ENCODE results near the gene MRPS27.
A peak's percentile ranks its signal among the peaks of the same experiment; 100 is the strongest.

The MRPS27 gene

DNA sequence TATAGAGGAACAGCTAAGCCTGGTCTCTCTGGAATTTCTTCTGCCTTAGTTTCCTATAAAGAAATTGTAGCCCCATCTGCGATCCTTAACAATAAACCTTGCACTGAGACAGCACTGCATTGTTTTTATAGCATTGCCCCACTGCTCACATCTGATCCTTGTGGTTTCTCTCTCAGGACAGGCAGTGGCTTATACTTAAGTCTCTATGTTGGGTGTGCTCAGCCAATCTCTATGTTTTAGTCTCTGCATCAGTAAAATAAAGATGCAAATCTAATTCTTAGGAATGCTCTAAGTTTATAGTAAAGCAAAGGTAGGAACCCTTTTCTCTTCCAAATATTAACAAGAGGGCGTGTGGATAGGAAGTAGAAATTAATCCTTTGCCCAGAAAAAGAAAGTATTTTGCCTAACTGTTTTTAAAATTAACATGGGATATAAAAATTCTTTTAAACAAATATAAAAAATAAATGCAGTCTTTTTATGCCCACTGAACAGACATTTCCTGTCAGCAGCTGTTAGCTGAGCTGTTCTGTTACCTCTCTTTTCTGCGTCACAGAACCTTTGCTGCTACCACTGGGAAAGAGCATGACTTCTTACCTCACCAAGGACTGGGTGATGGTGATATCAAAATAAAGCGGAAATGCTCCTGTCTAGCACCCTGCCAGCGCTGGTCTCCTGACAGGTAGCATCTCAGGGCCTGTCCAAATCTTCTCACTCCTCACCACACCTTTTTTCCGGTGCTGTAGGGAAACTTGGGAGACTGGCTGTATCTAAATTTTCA lies 29.5 kb downstream of the MRPS27 start:
- DNase-seq (ENCODE audit: low read depth in 2 of 2) = no peak

DNA sequence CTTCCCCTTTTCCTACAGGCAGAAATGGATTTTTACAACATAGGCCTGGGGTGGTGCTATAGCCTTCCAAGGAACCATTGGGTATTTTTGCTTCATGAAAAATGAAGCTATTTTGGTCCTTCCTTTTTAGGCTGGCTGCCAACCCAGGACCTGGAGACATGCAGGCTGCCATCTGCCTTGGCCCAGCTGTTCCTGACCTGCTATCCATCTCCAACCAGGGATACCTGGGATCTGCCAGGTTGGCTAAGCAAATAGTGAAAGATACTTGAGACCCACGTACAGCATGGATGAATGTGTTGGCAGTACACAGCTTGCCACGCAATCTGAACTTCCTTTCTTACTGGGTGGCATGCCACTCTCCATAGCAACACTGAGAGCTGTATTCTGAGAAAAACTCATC lies 31.1 kb downstream of the MRPS27 start:
- no peak for DNase-seq (ENCODE audit: low read depth in 2 of 2)

DNA sequence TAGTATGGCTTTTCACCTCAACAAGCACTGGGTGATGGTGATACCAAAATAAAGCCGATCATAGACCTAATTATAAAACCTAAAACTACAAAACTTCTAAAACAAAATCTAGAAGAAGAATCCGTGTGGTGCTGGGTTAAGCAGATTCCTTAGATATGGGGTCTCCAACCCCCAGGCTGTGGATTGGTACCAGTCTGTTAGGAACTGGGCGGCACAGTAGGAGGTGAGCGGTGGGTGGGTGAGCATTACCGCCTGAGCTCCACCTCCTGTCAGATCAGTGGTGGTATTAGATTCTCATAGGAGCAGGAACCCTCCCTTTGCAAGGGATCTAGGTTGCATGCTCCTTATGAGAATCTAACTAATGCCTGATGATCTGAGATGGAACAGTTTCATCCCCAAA lies 33.2 kb downstream of the MRPS27 start:
- no peak for DNase-seq (ENCODE audit: low read depth in 2 of 2)

DNA sequence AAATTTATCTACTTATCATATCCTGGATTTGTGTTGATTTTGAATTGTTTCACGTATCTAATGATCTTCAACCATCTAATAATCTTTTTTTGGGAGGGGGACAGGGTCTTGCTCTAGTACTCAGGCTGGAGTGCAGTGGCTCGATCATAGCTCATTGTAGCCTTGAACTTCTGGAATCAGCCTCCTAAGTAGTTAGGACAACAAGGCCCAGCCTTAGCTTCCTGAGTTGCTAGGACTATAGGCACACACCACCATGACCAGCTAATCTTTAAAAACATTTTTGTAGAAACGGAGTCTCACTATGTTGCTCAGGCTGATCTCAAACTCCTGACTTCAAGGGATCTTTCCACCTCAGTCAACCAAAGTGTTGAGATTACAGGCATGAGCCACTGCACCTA lies 34.6 kb downstream of the MRPS27 start:
- DNase-seq (ENCODE audit: low read depth in 2 of 2) = no peak

- DNase-seq (ENCODE audit: low read depth in 2 of 2) = no peak
Observed at GRCh38 chr5:72284559-72285423, 35.2 kb downstream of the MRPS27 start.

GRCh38 chr5:72283358-72283757 lies 36.7 kb downstream of the MRPS27 start:
- no peak for DNase-seq (ENCODE audit: low read depth in 2 of 2)

DNA sequence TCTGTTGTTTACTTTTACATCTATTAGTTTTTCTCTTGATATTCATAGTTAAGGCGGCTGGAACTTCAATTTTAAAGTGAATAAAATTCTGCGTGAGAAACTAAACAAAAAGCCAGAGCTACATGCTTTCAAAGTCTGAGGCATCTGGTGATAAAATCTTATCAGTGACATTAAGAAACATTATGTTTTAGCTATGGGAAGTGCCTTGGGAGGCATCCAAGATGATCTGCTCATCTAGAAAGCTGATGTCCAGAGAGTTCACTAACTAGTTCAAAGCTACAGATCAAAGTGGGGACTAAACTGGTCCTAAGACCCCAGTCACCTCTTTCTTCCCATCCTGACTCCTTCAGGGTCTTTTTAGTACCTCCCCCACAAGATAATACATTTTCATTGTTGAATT lies 37.2 kb downstream of the MRPS27 start:
- peak in 1 of 2 experiments; percentile 8 for DNase-seq (ENCODE audit: low read depth in 2 of 2)

DNA sequence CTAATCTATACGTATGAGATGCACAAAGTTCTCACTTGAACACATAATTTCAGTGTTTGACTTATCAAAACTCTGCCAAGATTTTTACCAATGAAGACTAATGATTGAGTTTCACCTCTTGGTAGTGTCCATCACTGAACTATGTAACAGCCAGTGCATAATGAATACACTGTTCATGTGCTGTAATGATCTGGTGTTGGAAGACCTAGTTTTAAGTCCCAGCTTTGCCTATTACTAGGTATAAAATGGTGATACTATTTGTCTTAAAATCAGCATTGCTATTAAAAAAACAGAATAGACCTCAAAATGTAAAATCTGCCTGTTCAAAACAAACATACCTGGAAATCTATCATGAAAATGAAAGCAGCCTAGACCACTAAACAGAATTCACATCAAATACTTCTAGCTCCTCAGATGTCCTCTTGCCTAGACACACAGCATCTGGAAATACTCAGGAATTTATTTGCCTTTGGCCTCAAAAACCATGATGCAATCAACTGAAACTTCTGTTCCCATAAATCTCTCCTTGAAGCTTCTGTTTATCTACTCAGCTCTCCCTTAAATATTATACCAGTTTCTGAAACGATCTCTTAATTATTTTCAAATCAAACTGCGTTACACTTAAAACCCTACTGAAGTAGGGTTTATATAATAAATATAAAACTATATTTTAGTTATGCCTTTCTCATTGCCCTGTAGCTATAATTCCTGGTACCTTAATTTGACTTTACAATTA lies 38.1 kb downstream of the MRPS27 start:
- DNase-seq (ENCODE audit: low read depth in 2 of 2) = peak; percentile 89 to 92

- no peak for DNase-seq (ENCODE audit: low read depth in 2 of 2)
Observed at GRCh38 chr5:72281430-72281763, 38.6 kb downstream of the MRPS27 start.

DNA sequence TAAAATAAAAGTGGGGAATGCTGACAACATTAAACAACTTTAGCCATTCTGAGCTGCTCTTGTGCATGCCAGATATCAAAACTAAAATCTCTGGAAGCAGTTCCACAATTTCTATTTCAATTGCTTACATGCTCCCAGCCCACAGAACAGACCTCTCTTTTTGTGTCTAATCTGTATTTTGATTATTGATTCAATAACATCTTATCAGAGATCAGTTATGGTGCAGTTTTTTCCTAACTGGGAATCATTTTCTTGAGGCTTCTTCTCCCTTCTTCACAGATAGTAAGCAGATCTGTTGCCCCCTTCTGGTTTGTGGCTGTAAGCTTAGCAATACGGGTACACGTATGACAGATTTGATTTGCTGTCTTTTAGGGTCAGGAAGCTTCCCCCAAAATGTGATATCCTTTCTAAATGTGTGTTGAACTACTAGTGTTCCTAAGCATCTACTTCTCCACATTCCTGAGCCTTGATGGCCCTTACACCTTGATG lies 39.4 kb downstream of the MRPS27 start:
- DNase-seq (ENCODE audit: low read depth in 2 of 2) = peak; percentile 28 to 36

- DNase-seq (ENCODE audit: low read depth in 2 of 2) = no peak
Observed at GRCh38 chr5:72276219-72276752, 43.8 kb downstream of the MRPS27 start.

DNA sequence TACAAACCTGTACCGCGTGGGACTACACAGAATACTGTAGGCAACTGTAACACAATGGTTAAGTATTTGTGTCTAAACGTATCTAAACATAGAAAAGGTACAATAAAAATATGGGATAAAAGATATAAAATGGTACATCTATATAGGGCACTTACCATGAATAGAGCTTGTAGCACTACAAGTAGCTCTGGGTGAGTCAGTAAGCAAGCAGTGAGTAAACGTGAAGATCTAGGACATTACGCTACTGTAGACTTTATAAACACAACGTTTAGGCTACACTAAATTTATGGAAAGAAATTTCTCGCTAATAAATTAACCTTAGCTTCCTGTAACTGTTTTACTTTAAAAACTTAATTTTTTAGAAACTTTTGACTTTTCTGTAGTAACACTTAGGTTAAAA lies 46.5 kb downstream of the MRPS27 start:
- no peak for DNase-seq (ENCODE audit: low read depth in 2 of 2)

DNA sequence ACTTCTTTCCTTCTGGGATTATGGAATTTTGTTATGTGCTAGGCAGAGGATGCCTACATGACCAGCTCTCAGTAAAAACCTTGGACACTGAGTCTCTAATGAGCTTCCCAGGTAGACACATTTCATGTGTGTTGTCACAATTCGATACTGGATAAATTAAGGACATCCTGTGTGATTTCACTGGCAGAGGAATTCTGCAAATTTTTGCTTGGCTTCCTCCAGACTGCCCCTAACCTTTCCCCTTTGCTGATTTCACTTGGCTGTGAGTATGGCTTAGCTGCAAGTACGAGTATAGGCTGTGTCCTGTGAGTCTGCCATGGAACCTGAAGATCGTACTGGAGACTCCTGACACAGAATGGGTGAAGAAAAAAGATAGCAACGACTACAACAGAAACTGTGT lies 47.6 kb downstream of the MRPS27 start:
- DNase-seq (ENCODE audit: low read depth in 2 of 2) = no peak

DNA sequence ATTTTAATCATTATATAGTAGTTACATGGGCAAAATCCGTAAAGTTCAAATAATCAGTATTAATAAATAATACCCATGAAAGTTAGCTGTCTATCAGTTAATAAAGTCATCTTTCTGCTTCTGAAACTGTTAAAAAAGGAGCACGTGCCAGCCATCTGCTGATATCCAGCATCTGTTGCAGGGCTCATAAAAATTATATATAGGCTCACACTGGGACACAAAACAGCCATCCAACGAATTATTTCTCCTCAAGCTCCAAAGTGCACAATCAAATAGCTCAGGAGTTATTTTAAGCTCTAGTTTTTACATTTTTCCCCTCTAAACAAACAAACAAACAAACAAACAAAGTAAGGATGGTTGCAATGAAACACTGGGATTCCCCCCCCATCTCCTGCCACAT lies 48.3 kb downstream of the MRPS27 start:
- DNase-seq (ENCODE audit: low read depth in 2 of 2) = no peak

DNA sequence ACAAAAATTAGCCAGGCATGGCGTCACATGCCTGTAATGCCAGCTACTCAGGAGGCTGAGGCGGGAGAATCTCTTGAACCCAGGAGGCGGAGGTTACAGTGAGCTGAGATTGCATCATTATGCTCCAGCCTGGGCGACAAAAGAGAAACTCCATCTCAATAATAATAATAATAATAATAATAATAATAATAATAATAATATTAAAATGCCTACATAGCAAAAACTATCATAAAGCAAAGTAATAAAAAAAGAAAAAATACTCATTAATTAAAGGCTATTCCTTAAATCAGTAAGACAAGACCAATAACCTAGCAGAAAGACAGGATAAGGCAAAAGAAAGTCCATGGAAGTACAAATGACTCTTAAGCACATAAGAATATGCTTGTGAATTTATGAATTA lies 50.0 kb downstream of the MRPS27 start:
- DNase-seq (ENCODE audit: low read depth in 2 of 2) = no peak

GRCh38 chr5:72269411-72269780 lies 50.6 kb downstream of the MRPS27 start:
- DNase-seq (ENCODE audit: low read depth in 2 of 2) = no peak

- no peak for DNase-seq (ENCODE audit: low read depth in 2 of 2)
Observed at GRCh38 chr5:72268753-72269410, 51.2 kb downstream of the MRPS27 start.

- DNase-seq (ENCODE audit: low read depth in 2 of 2) = no peak
Observed at GRCh38 chr5:72268260-72268659, 51.8 kb downstream of the MRPS27 start.

- DNase-seq (ENCODE audit: low read depth in 2 of 2) = no peak
Observed at GRCh38 chr5:72267685-72268084, 52.4 kb downstream of the MRPS27 start.

DNA sequence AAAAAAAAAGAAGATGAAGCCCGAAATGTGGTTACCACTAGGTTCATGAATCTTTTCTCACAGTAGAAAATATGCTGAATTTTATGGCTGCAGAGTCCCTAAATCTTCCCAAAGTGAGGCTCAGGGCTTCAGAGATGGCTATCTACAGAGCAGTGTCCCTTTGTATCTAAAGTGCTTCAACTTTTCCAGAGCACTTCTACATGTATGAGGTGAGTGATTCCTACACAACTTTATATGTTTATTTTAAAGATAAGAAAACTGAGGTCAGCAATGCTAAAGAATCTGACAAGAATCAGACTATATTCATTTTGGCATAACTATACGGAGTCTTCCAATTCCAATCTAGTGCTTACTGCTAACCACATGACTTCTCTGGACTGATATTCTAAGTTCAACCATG lies 53.2 kb downstream of the MRPS27 start:
- no peak for DNase-seq (ENCODE audit: low read depth in 2 of 2)

DNA sequence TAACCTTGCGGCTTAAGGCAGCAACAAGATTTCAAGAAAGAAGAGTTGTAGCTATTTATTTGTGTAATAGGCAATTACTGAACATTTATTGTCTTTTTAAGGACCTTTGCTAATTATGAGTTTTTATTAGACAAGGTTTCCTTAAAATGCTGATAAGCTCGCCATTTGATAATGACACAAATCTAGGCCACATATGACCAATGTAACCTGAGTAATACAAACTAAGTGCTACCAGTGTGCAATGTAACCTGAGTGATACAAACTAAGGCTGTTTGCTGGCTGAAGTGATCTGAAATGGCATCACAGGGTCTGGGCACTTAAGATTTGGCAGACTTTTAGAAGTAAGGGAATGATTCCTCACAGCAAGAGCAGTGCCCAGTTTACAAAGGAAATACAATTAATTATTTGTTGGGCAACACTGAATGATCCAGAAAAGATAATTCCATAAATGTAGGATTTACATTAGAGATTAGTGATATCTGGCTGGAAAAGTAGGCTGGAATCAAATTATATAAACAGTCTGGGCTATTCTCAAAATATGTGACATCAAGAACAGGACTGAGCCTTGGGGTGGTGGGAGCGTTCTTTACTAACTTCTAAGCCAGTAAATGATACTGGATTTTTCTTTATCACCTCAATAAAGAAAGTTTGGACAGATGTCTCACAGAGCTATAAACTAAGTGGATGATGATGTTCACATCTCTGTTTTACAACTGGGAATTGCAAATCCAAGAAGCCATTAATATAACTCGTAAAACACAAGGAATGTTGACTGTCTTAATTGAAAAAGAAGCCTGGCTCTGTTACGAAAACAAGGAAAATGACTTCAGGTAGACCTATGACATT lies 54.8 kb downstream of the MRPS27 start:
- DNase-seq (ENCODE audit: low read depth in 2 of 2) = no peak
